Stimulated activated CD4-positive, alpha-beta T cell treated with anti-CD3 and anti-CD28 coated beads, Interleukin-12 subunit alpha, Interleukin-12 subunit beta, amount 100 ng/mL, for 48 hours (primary cell): ENCODE data around the gene EXOC1L.
"Not testable (repeated sequence)": the region's sequence is repeated elsewhere in the genome, so short reads cannot be mapped to it uniquely, and the experiment has no call there.

ENCODE experiments used
- DNase-seq, 3 donors: peaks; one replicate each; pipeline ENCODE4 v3.0.0-alpha.2; 2020; ENCODE audit warnings: low read depth in 2 of 3, low spot score in 1 of 3

Gene EXOC1L

GRCh38 chr4:55837903-55838302 is 18.3 kb downstream of the EXOC1L start:
- DNase-seq: no peak

- DNase-seq: no peak
These were observed 18.8 kb downstream of the EXOC1L start for GRCh38 chr4:55838356-55838755.

- no peak for DNase-seq
These were observed 19.4 kb downstream of the EXOC1L start for GRCh38 chr4:55838952-55839351.

GRCh38 chr4:55840956-55841355 is 21.4 kb downstream of the EXOC1L start:
- DNase-seq: no peak

DNA sequence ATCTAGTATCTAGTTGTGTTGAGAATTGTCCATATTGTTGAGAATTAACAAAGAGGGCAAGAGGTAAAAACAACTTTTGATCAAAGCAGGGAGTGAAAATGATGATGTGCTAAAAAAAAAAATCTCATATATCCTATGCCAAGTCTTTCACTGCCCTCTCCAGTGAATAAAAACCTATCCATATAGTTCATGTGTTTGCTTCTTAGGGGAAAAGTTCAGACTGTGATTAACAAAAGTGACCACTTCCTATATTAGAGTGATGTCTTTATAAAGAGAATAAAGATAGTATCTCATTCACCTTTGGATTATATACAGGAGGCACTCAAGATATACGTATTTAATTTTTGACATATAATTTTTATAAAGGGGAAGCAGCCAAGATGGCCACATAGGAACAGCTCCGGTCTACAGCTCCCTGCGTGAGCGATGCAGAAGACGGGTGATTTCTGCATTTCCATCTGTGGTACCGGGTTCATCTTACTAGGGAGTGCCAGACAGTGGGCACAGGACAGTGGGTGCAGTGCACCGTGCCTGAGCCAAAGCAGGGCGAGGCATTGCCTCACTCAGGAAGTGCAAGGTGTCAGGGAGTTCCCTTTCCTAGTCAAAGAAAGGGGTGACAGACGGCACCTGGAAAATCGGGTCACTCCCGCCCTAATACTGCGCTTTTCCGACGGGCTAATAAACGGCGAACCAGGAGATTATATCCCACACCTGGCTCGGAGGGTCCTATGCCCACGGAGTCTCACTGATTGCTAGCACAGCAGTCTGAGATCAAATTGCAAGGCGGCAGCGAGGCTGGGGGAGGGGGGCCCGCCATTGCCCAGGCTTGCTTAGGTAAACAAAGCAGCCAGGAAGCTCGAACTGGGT is 22.0 kb downstream of the EXOC1L start:
- not testable (repeated sequence) for DNase-seq

DNA sequence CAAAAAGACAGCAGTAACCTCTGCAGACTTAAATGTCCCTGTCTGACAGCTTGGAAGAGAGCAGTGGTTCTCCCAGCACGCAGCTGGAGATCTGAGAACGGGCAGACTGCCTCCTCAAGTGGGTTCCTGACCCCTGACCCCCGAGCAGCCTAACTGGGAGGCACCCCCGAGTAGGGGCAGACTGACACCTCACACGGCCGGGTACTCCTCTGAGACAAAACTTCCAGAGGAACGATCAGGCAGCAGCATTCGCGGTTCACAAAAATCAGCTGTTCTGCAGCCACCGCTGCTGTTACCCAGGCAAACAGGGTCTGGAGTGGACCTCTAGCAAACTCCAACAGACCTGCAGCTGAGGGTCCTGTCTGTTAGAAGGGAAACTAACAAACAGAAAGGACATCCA is 22.7 kb downstream of the EXOC1L start:
- DNase-seq: not testable (repeated sequence)

- no peak for DNase-seq
These were observed 30.1 kb downstream of the EXOC1L start for GRCh38 chr4:55849724-55850123.

- no peak for DNase-seq
These were observed 32.3 kb downstream of the EXOC1L start for GRCh38 chr4:55851885-55852284.

GRCh38 chr4:55853484-55854046 is 34.0 kb downstream of the EXOC1L start, which contains the start of gene EXOC1:
TSS of gene EXOC1 (plus strand) at chr4:55853648. CDS start at chr4:55858324, 4,676 bp downstream.
- DNase-seq: peak; percentile 96 to 98 (median 97)

GRCh38 chr4:55854129-55854528 is 34.5 kb downstream of the EXOC1L start:
- DNase-seq: no peak

- no peak for DNase-seq
These were observed 38.0 kb downstream of the EXOC1L start for GRCh38 chr4:55857586-55857985.

DNA sequence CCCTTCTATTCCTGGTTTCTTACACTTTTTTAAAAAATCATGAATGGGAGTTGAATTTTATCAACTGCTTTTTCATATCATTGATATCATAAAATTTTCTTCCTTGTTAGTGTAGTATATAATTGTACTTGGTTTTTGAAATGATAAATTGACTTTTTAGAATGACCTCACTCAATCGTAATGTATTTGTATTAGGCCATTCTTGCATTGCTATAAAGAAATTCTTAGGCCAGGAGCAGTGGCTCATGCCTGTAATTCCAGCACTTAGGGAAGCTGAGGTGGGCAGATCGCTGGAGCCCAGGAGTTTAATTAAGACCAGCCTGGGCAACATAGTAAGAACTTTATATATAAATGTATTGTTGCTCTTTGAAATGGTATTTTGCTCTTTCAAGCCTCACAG is 40.1 kb downstream of the EXOC1L start:
- DNase-seq: no peak

GRCh38 chr4:55864577-55865223 is 45.1 kb downstream of the EXOC1L start:
- DNase-seq: no peak

GRCh38 chr4:55865228-55865806 is 45.7 kb downstream of the EXOC1L start:
- no peak for DNase-seq

DNA sequence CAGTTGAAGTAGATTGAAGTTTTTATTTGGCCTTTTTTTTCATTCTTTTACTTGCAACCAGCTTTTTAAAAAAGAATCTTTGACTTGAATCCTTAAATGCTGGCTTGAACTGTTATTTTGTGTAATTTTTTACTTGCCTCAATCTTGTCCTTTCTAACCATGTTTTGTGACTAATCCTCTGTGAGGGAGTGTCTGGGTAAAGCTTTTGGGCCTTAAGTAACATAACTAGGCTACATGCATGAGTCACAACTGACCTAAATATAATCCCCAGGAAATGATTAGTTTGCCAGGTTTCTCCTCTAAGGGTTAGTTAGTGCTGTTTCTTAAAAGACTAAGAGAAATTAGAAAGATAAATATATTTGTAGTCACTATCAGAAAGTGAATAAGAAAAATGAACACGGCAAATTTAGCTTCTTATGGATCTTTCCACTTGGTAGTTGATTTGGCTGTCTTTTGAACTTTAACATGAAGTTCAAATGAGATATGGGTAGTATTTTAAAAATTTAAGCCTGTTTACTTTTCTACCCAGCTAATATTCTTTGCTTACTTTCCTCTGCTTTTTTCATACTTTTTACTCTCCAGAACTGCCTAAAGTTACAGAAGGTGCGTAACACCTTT is 46.8 kb downstream of the EXOC1L start:
- DNase-seq: no peak

DNA sequence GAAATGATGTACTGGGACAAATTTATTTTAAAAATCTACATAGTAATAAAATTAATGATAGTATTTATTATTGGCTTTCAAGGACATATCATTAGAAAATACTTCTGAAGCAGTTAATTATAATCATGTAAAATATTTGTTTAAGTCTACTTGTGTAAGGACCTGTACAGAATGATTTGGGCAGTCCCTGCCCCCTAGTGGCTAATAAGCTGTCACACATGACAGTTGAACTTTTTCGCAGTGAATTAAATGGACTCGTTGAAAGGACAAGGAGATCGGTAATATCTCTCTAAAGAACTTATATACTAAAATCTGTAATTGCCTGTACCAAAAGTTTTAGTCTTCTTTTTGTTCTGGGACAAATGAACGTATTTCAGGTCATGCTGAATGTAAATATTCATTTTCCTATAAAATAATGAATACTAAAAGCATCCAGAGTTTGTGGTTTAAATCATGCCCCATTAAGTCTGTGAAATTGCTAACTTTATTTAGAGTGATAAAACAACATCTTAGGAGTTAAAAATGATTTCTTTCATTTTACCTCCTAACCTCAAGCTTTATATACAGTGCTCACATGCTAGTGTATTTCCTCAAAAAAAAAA is 47.5 kb downstream of the EXOC1L start:
- DNase-seq: no peak

- DNase-seq: no peak
These were observed 49.0 kb downstream of the EXOC1L start for GRCh38 chr4:55868581-55869090.

- no peak for DNase-seq
These were observed 51.8 kb downstream of the EXOC1L start for GRCh38 chr4:55871299-55871800.

- no peak for DNase-seq
These were observed 55.2 kb downstream of the EXOC1L start for GRCh38 chr4:55874831-55875230.

DNA sequence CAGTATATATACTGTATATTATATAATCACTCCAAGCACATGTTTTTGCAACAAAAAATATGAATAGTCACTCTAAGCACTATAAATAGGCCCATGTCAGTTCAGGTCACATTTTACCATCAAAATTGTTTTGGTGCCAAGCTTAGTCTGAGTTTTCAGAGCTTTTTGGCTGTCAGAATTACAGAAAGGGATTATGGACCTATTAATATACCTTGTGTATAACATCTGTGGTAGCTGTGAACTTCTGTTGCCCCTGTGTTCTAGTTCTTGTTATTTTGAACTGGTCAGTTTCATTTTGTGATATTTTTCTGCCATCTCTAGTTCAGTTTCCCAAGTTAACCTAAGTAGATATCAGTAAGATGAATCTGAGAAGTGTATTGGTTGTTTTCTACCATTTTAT is 56.8 kb downstream of the EXOC1L start:
- DNase-seq: no peak
